Thyroid gland (tissue), 4 donors: ENCODE data around the gene TPD52L2.

Experiments
- POLR2A ChIP-seq, 2 donors: fragments of 450-650 bp; IDR thresholded peaks; one replicate each; pipeline ENCODE4 v1.6.1; 2017; ENCODE audit warnings: antibody characterized with exemption in 2 of 2, mild to moderate bottlenecking in 2 of 2, moderate library complexity in 1 of 2
- TF ChIP-seq, protein P1 (sequence below), 6 experiments: fragments of 200-600 bp in 3 of 6; fragments of 450-650 bp in 3 of 6; sonication (generic) in 3 of 6; IDR thresholded peaks; one replicate each; pipeline ENCODE4 v1.5.1; 2016 to 2019; ENCODE audit warnings: antibody characterized with exemption in 6 of 6, mild to moderate bottlenecking in 2 of 6, inconsistent platforms in 1 of 6, moderate library complexity in 1 of 6

DNA sequence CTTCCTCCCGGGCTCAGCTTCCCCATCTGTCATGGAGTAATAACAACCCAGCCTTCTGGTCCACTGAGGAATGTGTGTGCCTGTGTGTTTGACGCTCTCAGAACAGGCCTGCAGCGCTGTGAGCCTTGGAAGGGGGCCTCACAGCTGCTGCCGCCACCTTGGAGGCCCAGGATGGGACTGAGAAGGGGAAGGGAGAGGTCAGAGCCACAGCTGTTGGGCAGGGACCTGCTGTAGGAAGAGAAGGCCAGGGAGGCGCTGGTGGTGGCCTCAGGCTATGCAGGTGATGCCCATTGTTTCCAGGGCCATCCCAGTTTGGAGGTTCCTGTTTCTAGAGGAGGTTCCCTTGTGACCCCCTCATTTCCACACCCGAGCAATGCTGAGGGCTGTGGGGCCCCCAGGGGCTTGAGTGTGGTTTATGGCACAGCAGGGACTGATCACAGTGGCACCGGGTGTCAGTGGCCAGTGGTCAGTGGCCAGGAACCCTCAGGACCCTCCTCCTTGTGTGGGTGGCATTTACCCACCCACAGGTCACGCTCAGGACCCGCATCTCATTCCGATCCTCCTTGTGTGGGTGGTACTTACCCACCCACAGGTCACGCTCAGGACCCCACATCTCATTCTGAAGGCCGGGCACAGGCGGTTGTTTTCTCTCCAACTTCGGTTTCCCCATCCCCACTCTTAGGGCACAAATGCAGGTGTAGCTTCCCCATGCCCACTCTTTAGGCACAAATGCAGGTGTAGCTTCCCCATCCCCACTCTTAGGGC is 14.0 kb downstream of the TPD52L2 start:
- TF ChIP-seq, protein P1, sequence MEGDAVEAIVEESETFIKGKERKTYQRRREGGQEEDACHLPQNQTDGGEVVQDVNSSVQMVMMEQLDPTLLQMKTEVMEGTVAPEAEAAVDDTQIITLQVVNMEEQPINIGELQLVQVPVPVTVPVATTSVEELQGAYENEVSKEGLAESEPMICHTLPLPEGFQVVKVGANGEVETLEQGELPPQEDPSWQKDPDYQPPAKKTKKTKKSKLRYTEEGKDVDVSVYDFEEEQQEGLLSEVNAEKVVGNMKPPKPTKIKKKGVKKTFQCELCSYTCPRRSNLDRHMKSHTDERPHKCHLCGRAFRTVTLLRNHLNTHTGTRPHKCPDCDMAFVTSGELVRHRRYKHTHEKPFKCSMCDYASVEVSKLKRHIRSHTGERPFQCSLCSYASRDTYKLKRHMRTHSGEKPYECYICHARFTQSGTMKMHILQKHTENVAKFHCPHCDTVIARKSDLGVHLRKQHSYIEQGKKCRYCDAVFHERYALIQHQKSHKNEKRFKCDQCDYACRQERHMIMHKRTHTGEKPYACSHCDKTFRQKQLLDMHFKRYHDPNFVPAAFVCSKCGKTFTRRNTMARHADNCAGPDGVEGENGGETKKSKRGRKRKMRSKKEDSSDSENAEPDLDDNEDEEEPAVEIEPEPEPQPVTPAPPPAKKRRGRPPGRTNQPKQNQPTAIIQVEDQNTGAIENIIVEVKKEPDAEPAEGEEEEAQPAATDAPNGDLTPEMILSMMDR (IDR thresholded peaks at IDR 0.05) = no peak
- no peak for TF ChIP-seq POLR2A (IDR thresholded peaks at IDR 0.05)
